ENCODE data around the gene SPOPL.

DNA sequence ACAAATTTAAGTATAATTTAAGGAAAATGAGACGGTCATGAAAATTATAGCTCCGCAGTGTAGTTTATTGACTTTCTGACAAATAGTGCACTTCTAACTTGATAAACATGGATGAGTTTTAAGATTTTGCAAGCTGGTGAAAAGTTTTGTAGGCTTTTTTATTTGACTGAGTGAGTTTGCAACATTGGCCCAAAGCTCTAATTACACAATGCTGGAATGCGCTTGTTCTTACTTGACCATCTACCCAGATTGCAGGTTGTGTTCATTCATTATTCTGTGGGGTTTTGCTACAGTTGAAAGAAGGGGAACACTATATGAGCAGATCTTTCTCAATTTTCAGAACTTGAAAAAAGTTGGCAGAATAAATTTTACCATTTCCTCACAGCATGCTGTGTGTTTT, 13.5 kb downstream of the SPOPL start:
- no peak for TF ChIP-seq FOXM1 (IDR thresholded peaks at IDR 0.05; ENCODE audit: borderline replicate concordance, low read depth)
- no peak for TF ChIP-seq YY1 (IDR thresholded peaks at IDR 0.05; ENCODE audit: low read depth)
- TF ChIP-seq TAF1 (IDR thresholded peaks at IDR 0.05; ENCODE audit: low read depth): no peak
